A673 (cell line): ENCODE results near the gene ARSD. TPM values are rescaled to one million over a fixed set of nuclear protein-coding genes. Genes with fewer than 3 reads are reported as not detected.

Source experiments
- BruUV-seq: library from RNA; stranded (reverse); fragments of 400-500 nt; replicated peaks from 2 replicates; lab custom pipeline; 2021; lab: Mats Ljungman, UMichigan
- CTCF ChIA-PET: fragments of 300-600 bp; sonication (Branson Sonifier 250); formaldehyde crosslinking; loops from one replicate; lab custom pipeline; 2022; ENCODE audit warnings: antibody characterized with exemption; lab: Charles Lee
- POLR2A ChIA-PET: fragments of 300-600 bp; sonication (Branson Sonifier 250); formaldehyde crosslinking; loops from one replicate; lab custom pipeline; 2022; ENCODE audit warnings: antibody characterized with exemption; ENCODE audit not compliant: low non-redundant PET; lab: Charles Lee
- DNase-seq: peaks from one replicate; pipeline ENCODE4 v3.0.0-alpha.2; 2015; ENCODE audit warnings: low spot score
- H3K27ac ChIP-seq: fragments of 200-600 bp; sonication (generic); 2 replicates; pipeline ENCODE4 v1.5.1; 2016; ENCODE audit warnings: mixed run types, low read depth, mild to moderate bottlenecking, mixed read lengths, antibody characterized with exemption, low read length; ENCODE audit not compliant: poor library complexity, severe bottlenecking
- H3K27me3 ChIP-seq: fragments of 200-600 bp; sonication (generic); replicated peaks from 2 replicates; pipeline ENCODE4 v1.6.1; 2017; ENCODE audit warnings: mixed run types, low read depth, mild to moderate bottlenecking, mixed read lengths, antibody characterized with exemption, low read length; ENCODE audit not compliant: insufficient read depth, poor library complexity
- H3K36me3 ChIP-seq: fragments of 200-600 bp; sonication (generic); 2 replicates; pipeline ENCODE4 v1.6.1; 2016; ENCODE audit warnings: mixed run types, mild to moderate bottlenecking, mixed read lengths, antibody characterized with exemption, low read length; ENCODE audit not compliant: insufficient read depth, poor library complexity, severe bottlenecking
- H3K4me1 ChIP-seq: fragments of 200-600 bp; sonication (generic); 2 replicates; pipeline ENCODE4 v1.6.1; 2017; ENCODE audit warnings: mixed run types, mild to moderate bottlenecking, mixed read lengths, antibody characterized with exemption, low read length; ENCODE audit not compliant: insufficient read depth, poor library complexity, severe bottlenecking
- H3K4me3 ChIP-seq: fragments of 200-600 bp; sonication (generic); 2 replicates; pipeline ENCODE4 v1.5.1; 2016; ENCODE audit warnings: low read depth, mixed run types, mild to moderate bottlenecking, mixed read lengths, low read length; ENCODE audit not compliant: poor library complexity, severe bottlenecking
- H3K9me3 ChIP-seq: fragments of 200-600 bp; sonication (generic); 2 replicates; pipeline ENCODE4 v1.6.1; 2016; ENCODE audit warnings: mixed run types, low read depth, mild to moderate bottlenecking, mixed read lengths, antibody characterized with exemption, low read length; ENCODE audit not compliant: poor library complexity, severe bottlenecking
- CTCF ChIP-seq: fragments of 300-800, 200-600 bp; sonication (generic); conservative IDR thresholded peaks from 2 replicates; pipeline ENCODE4 v1.5.1; 2017; ENCODE audit warnings: low read depth, mild to moderate bottlenecking, antibody characterized with exemption, low read length, moderate library complexity, mixed read lengths
- EZH2 ChIP-seq: fragments of 200-600 bp; sonication (generic); IDR thresholded peaks from 2 replicates; pipeline ENCODE4 v1.6.1; 2017; ENCODE audit warnings: borderline replicate concordance, low read depth, mild to moderate bottlenecking, mixed read lengths, antibody characterized with exemption, low read length; ENCODE audit not compliant: poor library complexity, severe bottlenecking
- intact Hi-C: fragments of 100-400 bp; cut with micrococcal nuclease; formaldehyde crosslinking; loops from one replicate; pipeline ENCODE4 v1.10.0; 2022; ENCODE audit not compliant: unreplicated experiment
- total RNA-seq: library from RNA; stranded (reverse); gene quantifications from 2 replicates; pipeline ENCODE4 v1.2.3, GENCODE V29; 2021

The ARSD gene
- total RNA-seq, 1 experiment from 2014 or later = 1.2 TPM

GRCh38 chrX:2934715-2935710, 5.9 kb upstream of the ARSD start:
- Histone ChIP-seq H3K27me3 (no peaks in the 10 kb centered on the region), H3K27ac (no peak overlapping the region), H3K4me1 (no peaks in the 10 kb centered on the region), H3K36me3 (no peaks in the 10 kb centered on the region), H3K9me3 (no peaks in the 10 kb centered on the region), H3K4me3 (no peak overlapping the region)
- no peak for TF ChIP-seq CTCF
- no peak for TF ChIP-seq EZH2
- no peak for DNase-seq
- intact Hi-C loops = no loop called here
- no TSS peak for BruUV-seq
- ChIA-PET CTCF (no interaction called here), POLR2A (no interaction called here)

GRCh38 chrX:2933125-2933900, 4.2 kb upstream of the ARSD start:
- Histone ChIP-seq H3K4me1 (no peaks in the 10 kb centered on the region), H3K36me3 (no peaks in the 10 kb centered on the region), H3K27ac (no peak overlapping the region), H3K4me3 (no peak overlapping the region), H3K27me3 (peaks cover 6% of the 10 kb centered on the region), H3K9me3 (no peaks in the 10 kb centered on the region)
- BruUV-seq = no TSS peak
- intact Hi-C loops = no loop called here
- no peak for DNase-seq
- TF ChIP-seq CTCF (no peak), EZH2 (no peak)
- ChIA-PET POLR2A (no interaction called here), CTCF (no interaction called here)

GRCh38 chrX:2931612-2932011, 2.5 kb upstream of the ARSD start:
- Histone ChIP-seq H3K27me3 (peaks cover 6% of the 10 kb centered on the region), H3K4me3 (no peak overlapping the region), H3K9me3 (no peaks in the 10 kb centered on the region), H3K4me1 (no peaks in the 10 kb centered on the region), H3K36me3 (no peaks in the 10 kb centered on the region), H3K27ac (no peak overlapping the region)
- intact Hi-C loops = no loop called here
- DNase-seq = no peak
- BruUV-seq = no TSS peak
- CTCF ChIA-PET = no interaction called here
- POLR2A ChIA-PET = no interaction called here
- TF ChIP-seq EZH2 (no peak), CTCF (no peak)
